Activated naive CD8-positive, alpha-beta T cell (primary cell): Measurements from ENCODE around the gene CXorf38.
A peak's percentile ranks its signal among the peaks of the same experiment; 100 is the strongest.

ENCODE experiments used
- H3K27ac Mint-ChIP-seq: one replicate; pipeline ENCODE4 v1.8.0; 2021; ENCODE audit warnings: mixed read lengths
- H3K27me3 Mint-ChIP-seq: one replicate; pipeline ENCODE4 v1.8.0; 2021; ENCODE audit warnings: mixed read lengths
- H3K36me3 Mint-ChIP-seq: one replicate; pipeline ENCODE4 v1.8.0; 2021; ENCODE audit warnings: mixed read lengths
- H3K4me1 Mint-ChIP-seq: one replicate; pipeline ENCODE4 v1.8.0; 2021; ENCODE audit warnings: low read depth, mixed read lengths
- H3K4me3 Mint-ChIP-seq: one replicate; pipeline ENCODE4 v1.8.0; 2021; ENCODE audit warnings: mild to moderate bottlenecking, mixed read lengths
- H3K9me3 Mint-ChIP-seq: one replicate; pipeline ENCODE4 v1.8.0; 2021; ENCODE audit warnings: low read depth, mixed read lengths

The CXorf38 gene

DNA sequence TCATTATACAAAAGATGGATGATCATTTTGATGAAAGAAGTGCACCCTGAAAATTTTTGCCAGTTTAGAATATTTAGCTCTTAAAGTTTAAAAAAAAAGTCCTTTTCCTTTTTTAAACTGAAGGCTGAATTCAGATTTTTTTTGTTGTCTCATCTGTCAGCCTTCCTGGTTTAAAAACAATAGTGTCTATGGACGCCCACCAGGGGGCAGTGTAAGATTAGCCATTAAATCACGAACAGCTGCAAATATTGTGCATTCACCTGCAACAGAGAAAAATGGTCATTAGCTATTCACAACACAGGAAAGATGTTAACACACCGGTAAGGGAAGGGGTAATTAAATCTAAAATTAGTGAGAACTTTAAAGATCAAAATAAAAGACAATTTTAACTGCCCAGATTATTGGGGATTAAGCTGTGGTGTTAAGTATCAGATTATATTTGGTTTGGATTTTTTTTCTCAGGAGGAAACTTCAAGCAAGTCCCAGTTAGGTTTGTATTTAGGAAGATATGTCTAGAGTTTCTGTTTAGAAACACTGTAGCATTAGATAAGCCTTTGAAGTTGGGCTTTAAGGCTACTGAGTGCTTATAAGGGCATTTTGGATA, 4.4 kb upstream of the CXorf38 start:
- no peak overlapping the region for H3K4me3 Mint-ChIP-seq
- no peaks in the 10 kb centered on the region for H3K36me3 Mint-ChIP-seq
- no peaks in the 10 kb centered on the region for H3K9me3 Mint-ChIP-seq
- no peak overlapping the region for H3K27ac Mint-ChIP-seq
- H3K4me1 Mint-ChIP-seq = peaks cover 3% of the 10 kb centered on the region
- H3K27me3 Mint-ChIP-seq = no peaks in the 10 kb centered on the region

DNA sequence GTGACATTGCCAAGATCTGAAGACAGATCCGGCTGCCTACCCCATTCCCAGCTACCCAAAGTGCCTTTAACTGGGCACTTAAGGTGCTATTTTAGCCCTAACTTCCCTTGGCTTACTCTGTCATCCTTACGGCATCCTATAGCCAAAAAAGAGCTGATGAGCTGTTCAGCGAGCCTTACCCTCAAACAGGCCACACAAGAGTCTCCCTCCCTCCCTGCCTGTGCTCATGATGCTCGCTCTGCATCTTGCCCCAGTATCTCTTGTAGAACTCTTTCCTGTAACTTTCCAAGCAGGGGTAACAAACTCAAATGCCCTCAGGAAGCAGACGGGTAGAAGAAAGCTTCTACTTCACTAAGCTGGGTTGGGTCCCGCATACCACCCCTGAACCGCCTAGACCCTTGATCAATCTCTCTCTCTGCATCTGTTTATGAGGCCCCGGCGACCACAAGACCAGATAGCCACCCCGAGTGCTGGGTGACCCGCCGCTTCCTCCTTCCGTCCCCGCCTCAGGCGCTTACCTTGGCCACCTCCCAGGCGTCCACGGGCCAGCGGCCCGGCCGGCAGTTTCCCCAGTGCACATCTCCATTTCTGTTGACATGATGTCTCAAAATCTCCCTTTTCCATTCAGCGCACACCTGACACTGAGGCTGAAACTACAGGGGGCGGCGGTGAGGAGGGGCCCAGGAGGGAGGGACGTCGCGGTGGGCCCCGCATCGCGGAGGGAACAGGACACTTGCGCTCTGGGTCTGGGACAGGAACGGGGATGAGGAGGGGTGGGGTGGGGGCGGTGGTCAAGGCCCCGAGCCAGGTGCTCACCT, 663 bp downstream of the CXorf38 start:
- Mint-ChIP-seq H3K27ac (peak overlapping the region; percentile 96), H3K27me3 (no peaks in the 10 kb centered on the region), H3K36me3 (peaks cover 2% of the 10 kb centered on the region), H3K4me3 (peak overlapping the region; percentile 97), H3K9me3 (no peaks in the 10 kb centered on the region), H3K4me1 (peaks cover 35% of the 10 kb centered on the region)

GRCh38 chrX:40644821-40645358, 2.5 kb downstream of the CXorf38 start:
- Mint-ChIP-seq H3K4me1 (peaks cover 40% of the 10 kb centered on the region), H3K27me3 (no peaks in the 10 kb centered on the region), H3K27ac (peak overlapping the region; percentile 97), H3K36me3 (peaks cover 2% of the 10 kb centered on the region), H3K9me3 (no peaks in the 10 kb centered on the region), H3K4me3 (peak overlapping the region; percentile 98)

- Mint-ChIP-seq H3K27ac (peak overlapping the region; percentile 97), H3K9me3 (no peaks in the 10 kb centered on the region), H3K4me1 (peaks cover 44% of the 10 kb centered on the region), H3K36me3 (peaks cover 2% of the 10 kb centered on the region), H3K27me3 (no peaks in the 10 kb centered on the region), H3K4me3 (peak overlapping the region; percentile 98)
Measured at GRCh38 chrX:40644176-40644575, 3.2 kb downstream of the CXorf38 start.

DNA sequence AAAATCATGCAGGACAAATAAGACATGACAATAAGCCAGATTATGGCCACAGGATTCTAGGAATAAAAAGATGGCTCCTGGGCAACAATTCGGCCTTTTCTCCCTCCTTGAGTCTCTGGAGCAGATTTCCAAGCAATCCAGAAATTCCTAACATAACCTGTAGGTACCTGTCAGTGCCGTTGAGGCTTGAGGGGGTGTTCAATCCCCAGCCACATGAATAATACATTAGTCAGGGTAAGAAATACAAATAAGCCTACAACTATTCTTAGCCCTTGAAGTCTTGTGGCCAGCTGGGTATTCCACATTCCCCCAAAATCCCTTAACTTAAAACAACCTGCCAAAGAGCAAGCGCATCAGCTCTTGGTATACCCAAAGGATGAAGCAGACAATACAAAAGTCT, 9.7 kb downstream of the CXorf38 start:
- Mint-ChIP-seq H3K36me3 (no peaks in the 10 kb centered on the region), H3K4me3 (no peak overlapping the region), H3K27ac (no peak overlapping the region), H3K4me1 (peaks cover 41% of the 10 kb centered on the region), H3K9me3 (no peaks in the 10 kb centered on the region), H3K27me3 (no peaks in the 10 kb centered on the region)

DNA sequence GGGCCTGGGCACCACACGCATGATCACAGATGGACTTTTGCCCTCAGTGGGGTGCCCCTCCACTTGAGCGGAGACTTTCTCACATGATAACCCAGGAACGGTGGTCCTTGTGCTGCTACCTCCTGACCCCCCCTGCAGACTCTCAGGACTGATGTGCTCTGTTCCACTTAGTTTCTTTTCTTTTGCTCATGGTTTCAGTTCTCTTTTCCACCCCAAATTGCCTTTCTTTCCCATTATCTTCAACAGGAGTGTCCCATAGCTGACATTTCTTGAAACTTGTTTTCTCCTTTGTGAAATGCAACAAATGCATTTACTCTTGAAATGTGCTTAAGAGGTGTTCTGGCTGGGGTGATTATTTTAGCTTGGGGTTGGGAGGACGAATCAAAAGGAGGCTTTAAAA, 15.2 kb downstream of the CXorf38 start:
- no peaks in the 10 kb centered on the region for H3K36me3 Mint-ChIP-seq
- peaks cover 16% of the 10 kb centered on the region for H3K4me1 Mint-ChIP-seq
- no peaks in the 10 kb centered on the region for H3K9me3 Mint-ChIP-seq
- H3K4me3 Mint-ChIP-seq = no peak overlapping the region
- no peaks in the 10 kb centered on the region for H3K27me3 Mint-ChIP-seq
- peak overlapping the region; percentile 34 for H3K27ac Mint-ChIP-seq

DNA sequence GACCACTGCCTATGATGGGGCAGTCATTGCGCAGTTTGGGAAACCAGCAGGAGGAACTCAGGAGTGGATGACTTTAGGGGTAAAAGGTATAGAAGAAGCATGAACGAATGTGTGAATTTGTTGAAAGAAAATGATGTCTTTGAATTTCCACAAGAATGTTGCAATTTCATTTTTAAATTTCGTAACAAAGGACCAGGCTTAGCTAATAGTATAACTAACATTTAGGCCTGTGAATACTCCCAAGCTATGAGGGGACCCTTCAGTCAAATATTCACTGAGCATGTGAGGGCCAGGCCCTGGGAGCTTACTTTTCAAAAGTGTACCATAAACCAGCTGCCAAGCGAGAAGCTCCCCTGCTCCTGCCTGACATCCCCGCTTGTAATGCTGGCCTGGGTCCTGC, 18.9 kb downstream of the CXorf38 start:
- Mint-ChIP-seq H3K4me1 (peaks cover 7% of the 10 kb centered on the region), H3K27me3 (no peaks in the 10 kb centered on the region), H3K4me3 (no peak overlapping the region), H3K27ac (peak overlapping the region; percentile 50), H3K9me3 (no peaks in the 10 kb centered on the region), H3K36me3 (no peaks in the 10 kb centered on the region)

- Mint-ChIP-seq H3K27ac (peak overlapping the region; percentile 66), H3K36me3 (no peaks in the 10 kb centered on the region), H3K4me3 (no peak overlapping the region), H3K27me3 (no peaks in the 10 kb centered on the region), H3K9me3 (no peaks in the 10 kb centered on the region), H3K4me1 (no peaks in the 10 kb centered on the region)
Measured at GRCh38 chrX:40625294-40625693, 22.1 kb downstream of the CXorf38 start.

GRCh38 chrX:40623665-40624064, 23.7 kb downstream of the CXorf38 start:
- H3K4me1 Mint-ChIP-seq = no peaks in the 10 kb centered on the region
- H3K4me3 Mint-ChIP-seq = no peak overlapping the region
- no peaks in the 10 kb centered on the region for H3K9me3 Mint-ChIP-seq
- no peaks in the 10 kb centered on the region for H3K27me3 Mint-ChIP-seq
- no peak overlapping the region for H3K27ac Mint-ChIP-seq
- no peaks in the 10 kb centered on the region for H3K36me3 Mint-ChIP-seq

GRCh38 chrX:40623139-40623536, 24.2 kb downstream of the CXorf38 start, which contains the start of gene MPC1L:
TSS of gene MPC1L (plus strand) at chrX:40623428. CDS start at chrX:40623566, 138 bp downstream.
- no peaks in the 10 kb centered on the region for H3K27me3 Mint-ChIP-seq
- no peaks in the 10 kb centered on the region for H3K9me3 Mint-ChIP-seq
- no peak within 1 kb of the TSS for H3K27ac Mint-ChIP-seq
- no peaks in the 10 kb centered on the region for H3K4me1 Mint-ChIP-seq
- no peak within 1 kb of the TSS for H3K4me3 Mint-ChIP-seq
- no peaks in the 10 kb centered on the region for H3K36me3 Mint-ChIP-seq

GRCh38 chrX:40622479-40623138, 24.8 kb downstream of the CXorf38 start:
- Mint-ChIP-seq H3K27me3 (no peaks in the 10 kb centered on the region), H3K27ac (no peak overlapping the region), H3K4me3 (no peak overlapping the region), H3K4me1 (no peaks in the 10 kb centered on the region), H3K9me3 (no peaks in the 10 kb centered on the region), H3K36me3 (no peaks in the 10 kb centered on the region)

- no peaks in the 10 kb centered on the region for H3K4me1 Mint-ChIP-seq
- no peak overlapping the region for H3K4me3 Mint-ChIP-seq
- no peaks in the 10 kb centered on the region for H3K9me3 Mint-ChIP-seq
- H3K27me3 Mint-ChIP-seq = no peaks in the 10 kb centered on the region
- H3K36me3 Mint-ChIP-seq = no peaks in the 10 kb centered on the region
- no peak overlapping the region for H3K27ac Mint-ChIP-seq
Measured at GRCh38 chrX:40617566-40617965, 29.8 kb downstream of the CXorf38 start.

GRCh38 chrX:40615976-40616375, 31.4 kb downstream of the CXorf38 start:
- H3K9me3 Mint-ChIP-seq = no peaks in the 10 kb centered on the region
- no peak overlapping the region for H3K4me3 Mint-ChIP-seq
- no peaks in the 10 kb centered on the region for H3K4me1 Mint-ChIP-seq
- no peaks in the 10 kb centered on the region for H3K27me3 Mint-ChIP-seq
- no peak overlapping the region for H3K27ac Mint-ChIP-seq
- no peaks in the 10 kb centered on the region for H3K36me3 Mint-ChIP-seq

DNA sequence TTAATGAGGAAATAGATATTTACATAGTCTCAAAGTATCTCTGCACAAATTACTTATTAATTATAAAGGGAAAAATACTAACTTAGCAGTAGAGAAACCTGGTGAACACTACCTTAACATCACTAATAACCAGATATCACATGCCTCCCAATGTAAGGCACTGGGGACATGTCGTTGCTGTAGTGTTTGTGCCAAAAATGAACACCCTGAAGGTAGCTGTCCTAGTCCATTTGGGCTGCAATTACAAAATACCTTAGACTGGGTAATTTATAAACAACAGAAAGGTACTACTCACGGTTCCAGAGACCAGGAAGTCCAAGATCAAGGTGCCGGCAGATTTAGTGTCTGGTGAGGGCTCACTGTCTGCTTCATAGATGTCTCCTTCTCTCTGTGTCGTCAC, 34.9 kb downstream of the CXorf38 start:
- Mint-ChIP-seq H3K27ac (no peak overlapping the region), H3K9me3 (no peaks in the 10 kb centered on the region), H3K4me3 (no peak overlapping the region), H3K36me3 (no peaks in the 10 kb centered on the region), H3K27me3 (no peaks in the 10 kb centered on the region), H3K4me1 (no peaks in the 10 kb centered on the region)

GRCh38 chrX:40607381-40607780, 40.0 kb downstream of the CXorf38 start:
- no peaks in the 10 kb centered on the region for H3K36me3 Mint-ChIP-seq
- no peak overlapping the region for H3K27ac Mint-ChIP-seq
- no peaks in the 10 kb centered on the region for H3K4me1 Mint-ChIP-seq
- no peaks in the 10 kb centered on the region for H3K27me3 Mint-ChIP-seq
- H3K4me3 Mint-ChIP-seq = no peak overlapping the region
- H3K9me3 Mint-ChIP-seq = no peaks in the 10 kb centered on the region
